Endothelial cell of umbilical vein (primary cell): ENCODE measurements around the gene PLAC1.

ENCODE experiments used
- JUN ChIP-seq: IDR thresholded peaks from 2 replicates; pipeline ENCODE4 v1.6.1; 2011; ENCODE audit warnings: borderline replicate concordance, low read depth; ENCODE audit not compliant: insufficient read length, insufficient read depth
- POLR2A ChIP-seq: IDR thresholded peaks from 2 replicates; pipeline ENCODE4 v1.6.1; 2012; ENCODE audit warnings: low read depth, mild to moderate bottlenecking, control low read depth, low read length
- POLR2AphosphoS5 ChIP-seq: IDR thresholded peaks from 2 replicates; pipeline ENCODE4 v1.6.1; 2012; ENCODE audit warnings: low read depth, mild to moderate bottlenecking, control low read depth, low read length, moderate library complexity; ENCODE audit not compliant: insufficient read depth
- TF ChIP-seq, protein P1 (sequence below), 2 donors: IDR thresholded peaks; 1 replicate in 1 of 2; 2 replicates in 1 of 2; pipeline ENCODE4 v1.5.1; 2011; ENCODE audit warnings: low read length in 2 of 2, mild to moderate bottlenecking in 2 of 2, moderate library complexity in 2 of 2, control low read depth in 1 of 2, inconsistent platforms in 1 of 2, low read depth in 1 of 2; ENCODE audit not compliant: insufficient read depth in 1 of 2; ENCODE audit errors: extremely low read depth in 1 of 2

DNA sequence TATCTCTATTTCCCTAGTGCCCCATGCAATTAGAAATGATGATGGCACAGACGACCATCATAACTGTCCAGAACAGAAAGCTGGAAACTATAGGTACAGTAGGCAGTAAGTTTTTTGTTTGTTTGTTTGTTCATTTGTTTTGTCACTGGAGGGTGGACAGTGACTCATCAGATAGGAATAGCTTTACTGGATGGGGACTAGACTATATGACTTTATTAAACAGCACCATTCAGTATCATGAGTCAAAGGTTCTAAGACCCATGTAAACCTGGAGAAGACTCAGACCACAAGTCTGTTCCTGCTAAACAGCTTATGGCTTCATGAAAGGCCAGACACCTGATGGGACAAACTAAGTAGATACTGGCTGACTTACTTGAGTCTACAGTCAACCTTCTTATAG is 38.4 kb downstream of the PLAC1 start:
- TF ChIP-seq, protein P1, sequence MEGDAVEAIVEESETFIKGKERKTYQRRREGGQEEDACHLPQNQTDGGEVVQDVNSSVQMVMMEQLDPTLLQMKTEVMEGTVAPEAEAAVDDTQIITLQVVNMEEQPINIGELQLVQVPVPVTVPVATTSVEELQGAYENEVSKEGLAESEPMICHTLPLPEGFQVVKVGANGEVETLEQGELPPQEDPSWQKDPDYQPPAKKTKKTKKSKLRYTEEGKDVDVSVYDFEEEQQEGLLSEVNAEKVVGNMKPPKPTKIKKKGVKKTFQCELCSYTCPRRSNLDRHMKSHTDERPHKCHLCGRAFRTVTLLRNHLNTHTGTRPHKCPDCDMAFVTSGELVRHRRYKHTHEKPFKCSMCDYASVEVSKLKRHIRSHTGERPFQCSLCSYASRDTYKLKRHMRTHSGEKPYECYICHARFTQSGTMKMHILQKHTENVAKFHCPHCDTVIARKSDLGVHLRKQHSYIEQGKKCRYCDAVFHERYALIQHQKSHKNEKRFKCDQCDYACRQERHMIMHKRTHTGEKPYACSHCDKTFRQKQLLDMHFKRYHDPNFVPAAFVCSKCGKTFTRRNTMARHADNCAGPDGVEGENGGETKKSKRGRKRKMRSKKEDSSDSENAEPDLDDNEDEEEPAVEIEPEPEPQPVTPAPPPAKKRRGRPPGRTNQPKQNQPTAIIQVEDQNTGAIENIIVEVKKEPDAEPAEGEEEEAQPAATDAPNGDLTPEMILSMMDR (IDR thresholded peaks at IDR 0.05; ENCODE audit: extremely low read depth in 1 of 2, insufficient read depth in 1 of 2, low read depth in 1 of 2, low read length in 2 of 2), result no peak
- TF ChIP-seq POLR2A, result no peak
- TF ChIP-seq POLR2AphosphoS5, result no peak
- no peak for TF ChIP-seq JUN
